Stimulated activated CD4-positive, alpha-beta T cell treated with anti-CD3 and anti-CD28 coated beads, Interleukin-1b, Interleukin-23, amount 100 ng/mL, for 24 hours (primary cell): ENCODE results near the gene CNDP1.

ENCODE experiments used
- DNase-seq, 4 experiments: peaks; one replicate each; pipeline ENCODE4 v3.0.0-alpha.2; 2020; ENCODE audit warnings: low read depth in 4 of 4, low spot score in 1 of 4

The CNDP1 gene

DNA sequence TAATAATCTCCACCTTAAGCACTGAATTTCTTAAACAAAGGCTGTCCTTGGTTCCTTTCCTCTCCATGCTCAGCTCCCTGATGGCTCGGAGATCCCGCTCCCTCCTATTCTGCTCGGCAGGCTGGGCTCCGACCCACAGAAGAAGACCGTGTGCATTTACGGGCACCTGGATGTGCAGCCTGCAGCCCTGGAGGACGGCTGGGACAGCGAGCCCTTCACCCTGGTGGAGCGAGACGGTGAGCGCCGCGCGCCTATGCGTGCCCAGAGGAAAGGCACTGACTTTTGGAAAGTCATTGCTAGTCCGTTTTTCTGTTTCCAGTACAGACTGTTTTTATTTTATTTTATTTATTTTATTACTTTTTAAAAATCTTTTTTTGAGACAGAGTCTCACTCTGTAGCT, 28.5 kb upstream of the CNDP1 start:
- no peak for DNase-seq

- no peak for DNase-seq
Observed at GRCh38 chr18:74506448-74507084, 27.7 kb upstream of the CNDP1 start.

DNA sequence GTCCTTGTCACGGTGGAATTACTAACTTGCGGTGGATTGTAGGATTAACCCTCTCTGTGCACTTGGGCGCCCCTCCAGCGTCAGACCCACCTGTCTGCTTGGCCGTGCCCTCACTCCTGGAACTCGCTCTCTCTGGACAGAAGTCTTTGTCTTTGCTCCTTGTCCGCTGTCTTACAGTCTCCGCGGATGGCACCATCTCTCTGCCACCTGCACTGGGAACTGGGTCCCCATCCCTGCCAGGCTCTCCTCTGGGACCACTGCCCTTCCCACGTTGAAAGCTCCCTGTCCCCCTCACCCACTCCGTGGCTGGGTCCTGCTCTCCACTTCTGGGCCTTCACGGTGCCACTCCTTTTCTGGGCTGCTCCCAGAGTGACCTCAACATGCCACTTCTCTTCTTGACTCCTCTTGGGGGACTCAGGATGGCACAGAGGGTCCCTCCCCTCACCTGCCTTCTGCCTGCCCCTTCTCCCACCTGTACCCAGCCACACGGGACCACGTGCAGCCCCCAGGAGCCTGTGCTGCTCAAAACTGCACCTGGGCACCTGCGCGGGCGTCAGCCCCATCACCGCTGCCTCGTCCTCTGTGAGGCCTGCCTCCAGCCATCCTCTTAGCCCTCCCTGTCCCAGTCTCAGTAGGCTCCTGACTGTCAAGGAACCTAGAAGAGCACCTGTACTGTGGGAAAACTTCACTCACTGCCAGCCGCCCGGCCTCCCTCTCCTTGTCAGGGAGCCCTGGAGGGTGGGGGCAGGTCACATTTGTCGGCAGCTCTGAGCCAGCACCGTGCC, 27.0 kb upstream of the CNDP1 start:
- no peak for DNase-seq

DNA sequence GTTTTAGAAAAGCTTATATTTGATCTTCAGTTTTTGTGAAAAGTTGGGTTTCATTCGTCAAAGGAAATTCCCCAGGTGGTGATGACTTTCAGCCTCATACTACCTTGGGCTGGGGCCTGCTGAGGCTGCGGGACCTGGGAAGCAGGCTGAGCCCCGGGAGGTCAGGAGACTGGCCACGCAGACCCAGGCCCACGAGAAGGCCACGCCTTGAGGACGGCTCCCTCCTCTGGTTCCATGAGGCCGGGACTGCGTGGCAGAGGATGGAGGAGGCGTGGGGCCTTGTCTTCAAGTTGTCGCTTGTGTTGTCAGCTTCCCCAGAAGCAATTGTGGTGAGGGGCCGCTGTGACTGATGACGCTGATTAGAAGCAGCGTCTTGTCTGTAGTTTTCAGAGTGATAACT, 26.4 kb upstream of the CNDP1 start:
- DNase-seq: no peak

DNA sequence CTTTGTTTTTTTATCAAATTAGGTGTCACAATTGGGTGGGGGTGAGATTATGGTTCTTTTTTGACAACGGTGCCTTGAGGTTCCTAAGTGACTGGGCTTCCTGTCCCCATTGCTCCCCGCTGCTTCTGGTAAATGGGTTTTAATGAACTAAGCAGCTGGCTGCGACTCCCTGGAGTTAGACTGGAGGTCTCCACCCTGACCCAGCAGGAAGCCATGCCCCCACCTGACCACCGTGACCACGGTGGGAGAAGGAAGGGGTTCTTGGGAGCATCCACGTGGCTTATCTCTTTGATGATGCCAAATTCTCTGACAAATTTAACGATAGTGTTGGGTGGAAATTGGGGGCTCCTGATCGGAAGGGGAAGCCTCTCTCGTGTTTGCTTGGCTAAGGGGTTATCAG, 25.9 kb upstream of the CNDP1 start:
- no peak for DNase-seq

DNA sequence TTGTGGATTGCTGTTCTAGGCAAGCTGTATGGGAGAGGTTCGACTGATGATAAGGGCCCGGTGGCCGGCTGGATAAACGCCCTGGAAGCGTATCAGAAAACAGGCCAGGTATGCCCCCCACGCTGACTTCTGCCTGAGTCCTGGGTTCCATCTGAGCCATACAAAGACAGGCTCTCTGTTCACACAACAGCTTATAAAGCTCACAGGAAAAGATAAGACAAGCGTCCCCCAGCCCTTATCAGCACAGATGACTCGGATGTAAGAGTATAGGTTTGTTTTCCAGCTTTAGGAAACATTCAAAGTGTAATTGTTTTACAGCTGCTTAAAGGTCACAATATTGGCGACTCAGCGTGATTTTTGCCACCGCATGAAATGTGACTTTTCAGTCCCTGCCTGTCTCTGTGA, 25.5 kb upstream of the CNDP1 start:
- DNase-seq: no peak

DNA sequence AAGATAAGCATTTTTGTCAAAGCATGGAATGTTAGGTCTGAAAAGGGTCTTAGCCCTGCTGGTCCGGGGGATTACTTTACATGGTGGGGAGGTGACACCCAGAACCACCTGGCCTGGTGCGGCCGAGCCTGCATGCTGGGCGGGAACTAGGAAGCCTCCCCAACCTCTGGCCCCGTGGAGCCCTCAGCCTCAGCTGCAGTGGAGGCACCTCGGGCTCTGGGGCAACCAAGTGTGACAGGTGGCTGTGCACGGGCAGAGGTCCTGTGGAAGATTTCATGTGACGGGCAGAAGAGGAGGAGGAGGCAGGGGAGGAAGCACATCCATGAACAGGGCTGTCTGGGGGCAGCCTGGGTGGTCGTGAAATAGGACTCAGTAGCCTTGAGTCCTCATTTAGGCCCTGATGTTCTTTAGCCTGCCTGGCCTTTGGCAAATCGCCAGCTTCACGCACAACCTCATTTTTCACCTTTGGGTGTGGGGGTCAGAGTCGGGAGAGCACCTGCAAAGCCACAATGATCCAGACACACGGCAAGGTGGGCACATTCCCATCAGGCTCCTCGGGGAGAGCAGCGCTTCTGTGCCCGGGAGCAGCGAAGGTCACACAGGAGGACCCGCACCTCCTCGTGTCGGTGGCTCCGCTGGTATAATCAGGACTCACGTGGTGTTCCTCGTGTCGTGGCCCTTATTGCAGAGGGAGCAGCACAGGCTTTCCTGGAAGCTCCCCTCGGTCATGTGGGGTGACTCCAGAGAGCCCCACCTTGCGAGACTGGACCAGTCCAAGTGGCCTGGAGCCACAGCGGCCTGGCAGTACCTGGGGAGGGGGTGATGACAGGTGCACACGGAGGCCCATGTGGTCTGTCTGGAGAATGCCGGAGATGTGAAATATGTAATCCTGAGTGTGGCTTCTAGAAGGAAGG, 24.2 kb upstream of the CNDP1 start:
- DNase-seq: no peak

DNA sequence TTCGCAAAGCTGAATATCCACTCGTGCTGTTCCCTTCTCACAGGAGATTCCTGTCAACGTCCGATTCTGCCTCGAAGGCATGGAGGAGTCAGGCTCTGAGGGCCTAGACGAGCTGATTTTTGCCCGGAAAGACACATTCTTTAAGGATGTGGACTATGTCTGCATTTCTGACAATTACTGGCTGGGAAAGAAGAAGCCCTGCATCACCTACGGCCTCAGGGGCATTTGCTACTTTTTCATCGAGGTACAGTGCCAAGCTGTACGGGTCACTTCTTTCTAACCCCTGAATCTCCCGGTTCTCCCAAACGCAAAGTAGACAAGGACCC, 23.6 kb upstream of the CNDP1 start:
- no peak for DNase-seq

DNA sequence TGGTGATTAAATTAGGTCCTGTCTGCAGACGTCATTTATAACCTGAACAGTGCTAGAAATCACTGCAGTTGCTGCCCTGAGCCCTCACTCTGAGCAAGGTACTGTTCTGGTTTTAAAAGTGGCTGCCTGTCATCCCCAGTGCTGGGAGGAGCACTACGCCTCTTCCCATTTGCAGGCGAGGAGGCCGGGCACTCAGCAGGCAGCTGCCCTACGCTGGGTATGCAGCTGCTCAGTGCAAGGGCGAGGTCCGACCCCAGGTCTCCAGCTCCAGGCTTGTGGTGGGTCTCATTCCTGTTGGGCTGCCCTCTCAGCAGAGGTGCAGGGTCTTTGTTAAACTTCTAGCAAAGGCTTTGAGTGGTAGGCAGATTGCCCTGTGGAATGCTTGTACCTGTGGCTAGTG, 22.5 kb upstream of the CNDP1 start:
- no peak for DNase-seq

- no peak for DNase-seq
Observed at GRCh38 chr18:74512321-74513053, 21.8 kb upstream of the CNDP1 start.

- DNase-seq: no peak
Observed at GRCh38 chr18:74513149-74513882, 21.0 kb upstream of the CNDP1 start.

GRCh38 chr18:74513883-74514205, 20.5 kb upstream of the CNDP1 start:
- DNase-seq: no peak

- DNase-seq: no peak
Observed at GRCh38 chr18:74514860-74515495, 19.3 kb upstream of the CNDP1 start.

DNA sequence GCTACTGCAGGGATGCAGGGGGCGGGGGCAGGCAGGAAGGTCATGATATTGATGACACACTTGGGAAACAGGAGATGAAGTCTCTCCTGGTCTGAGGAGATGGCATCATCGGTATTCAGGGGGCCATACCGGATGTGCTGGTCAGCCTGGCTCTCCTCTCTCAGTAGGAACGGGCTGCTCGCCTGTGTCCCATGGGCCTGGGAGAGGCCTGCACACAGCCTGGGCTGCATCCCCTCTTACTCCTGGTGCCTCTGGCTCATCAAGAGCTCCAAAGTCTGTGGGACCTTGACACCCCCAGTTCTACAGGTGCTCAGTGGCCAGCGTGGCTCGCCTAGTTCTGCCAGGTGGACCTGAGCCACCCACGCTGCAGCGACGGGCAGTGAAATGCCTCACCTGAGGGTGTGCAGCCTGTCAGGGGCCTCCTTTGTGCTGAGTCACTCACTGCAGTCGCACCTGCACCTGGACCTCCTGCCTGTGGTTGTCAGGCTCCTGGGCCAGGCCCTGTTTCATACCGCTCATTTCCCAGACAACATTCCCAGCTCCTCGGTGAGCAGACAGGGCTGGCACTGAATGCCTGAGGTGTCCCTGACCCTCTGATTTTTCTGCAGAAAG, 18.6 kb upstream of the CNDP1 start:
- DNase-seq: no peak

DNA sequence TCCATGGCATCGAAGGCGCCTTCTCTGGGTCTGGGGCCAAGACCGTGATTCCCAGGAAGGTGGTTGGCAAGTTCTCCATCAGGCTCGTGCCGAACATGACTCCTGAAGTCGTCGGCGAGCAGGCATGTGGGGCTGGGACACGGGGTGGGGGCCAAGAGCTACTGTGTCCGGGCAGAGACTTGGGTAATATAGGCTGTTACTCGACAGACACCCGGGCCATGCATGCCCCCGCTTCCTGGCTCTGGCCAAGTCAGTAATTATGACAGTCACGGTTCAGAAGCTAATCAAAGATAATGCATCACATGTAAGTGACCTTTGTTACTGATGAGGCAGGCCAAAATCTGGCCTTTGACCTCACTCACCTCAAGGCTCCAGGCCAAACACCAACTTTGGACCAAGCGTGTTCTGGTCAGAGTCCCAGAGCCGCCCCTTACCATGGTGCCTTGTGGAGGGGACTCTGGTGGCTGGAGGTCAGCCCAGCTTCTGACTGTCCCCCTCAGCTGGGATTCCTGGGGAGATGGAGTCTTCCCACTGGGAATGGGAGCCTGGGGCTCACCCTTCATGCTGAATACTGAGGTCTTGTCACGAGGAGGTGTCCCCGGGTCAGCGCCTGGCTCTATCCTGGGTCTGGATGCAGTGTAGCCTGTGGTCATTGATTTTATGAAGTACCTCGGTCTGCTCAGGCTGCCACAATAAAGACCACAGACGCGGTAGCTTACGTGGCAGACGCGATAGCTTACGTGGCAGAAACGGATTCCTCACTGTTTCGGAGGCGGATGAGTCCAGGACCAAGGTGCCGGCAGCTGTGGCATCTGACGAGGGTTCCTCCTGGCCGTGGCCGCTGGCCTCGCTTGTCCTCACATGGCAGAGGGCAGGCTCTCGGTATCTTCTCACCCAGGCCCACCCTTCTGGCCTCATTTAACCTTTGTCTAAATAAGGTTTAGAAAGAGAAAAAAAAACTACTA, 17.7 kb upstream of the CNDP1 start:
- DNase-seq: no peak

DNA sequence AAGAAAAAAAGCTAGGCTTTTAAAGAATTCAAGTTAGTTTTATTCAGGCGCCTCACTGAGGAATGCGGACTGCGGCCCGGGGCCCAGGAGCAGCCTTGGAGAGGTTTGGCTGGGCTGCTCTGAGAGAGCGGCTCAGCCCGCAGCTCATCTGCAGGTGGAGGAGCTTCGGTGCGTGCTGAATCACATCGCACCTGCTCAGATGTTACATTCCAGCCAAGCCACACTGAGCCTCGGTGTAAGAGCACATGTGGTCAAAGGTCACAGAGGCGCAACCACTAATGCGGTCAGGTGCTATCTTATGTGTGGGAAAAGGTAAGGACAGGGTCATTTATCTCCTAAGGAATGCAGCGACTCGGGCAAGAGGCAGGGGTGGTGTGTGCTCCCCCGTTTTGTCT, 17.1 kb upstream of the CNDP1 start:
- DNase-seq: no peak

- no peak for DNase-seq
Observed at GRCh38 chr18:74518456-74519295, 15.6 kb upstream of the CNDP1 start.
